SU-DHL-6 (cell line): Measurements from ENCODE around the gene SPG21.

Experiments
- H2AFZ ChIP-seq: fragments of 200-600 bp; sonication (generic); 2 replicates; pipeline ENCODE4 v1.6.1; 2014; ENCODE audit warnings: low read depth, mild to moderate bottlenecking, moderate library complexity, mixed read lengths, antibody characterized with exemption, low read length; ENCODE audit not compliant: severe bottlenecking
- H3F3A ChIP-seq: fragments of 200-600 bp; shearing (Covaris generic); 2 replicates; pipeline ENCODE4 v1.6.0; 2016; ENCODE audit warnings: antibody characterized with exemption, mild to moderate bottlenecking; ENCODE audit not compliant: insufficient read depth
- H3K27ac ChIP-seq: fragments of 200-600 bp; sonication (generic); 2 replicates; pipeline ENCODE4 v1.5.1; 2016; ENCODE audit warnings: low read depth, mild to moderate bottlenecking, low read length, moderate library complexity, mixed read lengths
- H3K27me3 ChIP-seq: fragments of 200-600 bp; sonication (generic), shearing (Covaris generic); 2 replicates; pipeline ENCODE4 v1.6.0; 2014; ENCODE audit warnings: mild to moderate bottlenecking, low read length
- H3K36me3 ChIP-seq: fragments of 200-600 bp; sonication (generic); 2 replicates; pipeline ENCODE4 v1.6.1; 2014; ENCODE audit warnings: mild to moderate bottlenecking, low read length, mixed read lengths
- H3K4me2 ChIP-seq: fragments of 300-600, 200-600 bp; shearing (Covaris generic), sonication (generic); 2 replicates; pipeline ENCODE4 v1.6.0; 2014; ENCODE audit warnings: low read length, low read depth, mild to moderate bottlenecking; ENCODE audit not compliant: poor library complexity, severe bottlenecking
- H3K4me3 ChIP-seq: fragments of 200-600 bp; sonication (generic); 2 replicates; pipeline ENCODE4 v1.5.1; 2014; ENCODE audit warnings: antibody characterized with exemption, low read length, mild to moderate bottlenecking, mixed read lengths; ENCODE audit not compliant: insufficient read depth, poor library complexity, severe bottlenecking
- H3K79me2 ChIP-seq: fragments of 200-600 bp; sonication (generic); 2 replicates; pipeline ENCODE4 v1.6.1; 2014; ENCODE audit warnings: mild to moderate bottlenecking, low read length, moderate library complexity; ENCODE audit not compliant: insufficient read depth
- H3K9ac ChIP-seq: fragments of 200-600 bp; sonication (generic); 2 replicates; pipeline ENCODE4 v1.7.0; 2014; ENCODE audit warnings: mild to moderate bottlenecking, low read length
- H3K9me2 ChIP-seq: fragments of 200-600 bp; sonication (generic); replicated peaks from 2 replicates; pipeline ENCODE4 v1.6.1; 2014; ENCODE audit warnings: low read length; ENCODE audit not compliant: insufficient read depth
- H3K9me3 ChIP-seq: fragments of 200-600 bp; sonication (generic); 2 replicates; pipeline ENCODE4 v1.6.1; 2014; ENCODE audit warnings: low read length, mixed read lengths; ENCODE audit not compliant: insufficient read depth
- H4K20me1 ChIP-seq: fragments of 200-600 bp; sonication (generic); 2 replicates; pipeline ENCODE4 v1.6.1; 2014; ENCODE audit warnings: low read depth, mild to moderate bottlenecking, antibody characterized with exemption, low read length, moderate library complexity, mixed read lengths
- CTCF ChIP-seq: fragments of 200-600 bp; sonication (generic); IDR thresholded peaks from one replicate; pipeline ENCODE4 v1.5.1; 2017; ENCODE audit warnings: antibody characterized with exemption, mild to moderate bottlenecking, low read length, moderate library complexity; ENCODE audit not compliant: insufficient read depth, poor library complexity, severe bottlenecking
- EZH2phosphoT487 ChIP-seq: fragments of 200-600 bp; sonication (generic), shearing (Covaris generic); conservative IDR thresholded peaks from 2 replicates; pipeline ENCODE4 v1.6.1; 2018; ENCODE audit warnings: mild to moderate bottlenecking, antibody characterized with exemption, low read length, moderate library complexity, mixed read lengths

SPG21 gene

GRCh38 chr15:64931381-64931780, 58.3 kb downstream of the SPG21 start:
- H3F3A ChIP-seq = no peaks in the 10 kb centered on the region
- no peak overlapping the region for H2AFZ ChIP-seq
- H3K9me3 ChIP-seq = no peaks in the 10 kb centered on the region
- H3K36me3 ChIP-seq = no peaks in the 10 kb centered on the region
- no peak overlapping the region for H3K27ac ChIP-seq
- no peaks in the 10 kb centered on the region for H3K9me2 ChIP-seq
- H3K27me3 ChIP-seq = no peaks in the 10 kb centered on the region
- no peak overlapping the region for H3K4me2 ChIP-seq
- no peak overlapping the region for H3K9ac ChIP-seq
- TF ChIP-seq CTCF (no peak), EZH2phosphoT487 (no peak)
- no peak overlapping the region for H3K4me3 ChIP-seq
- no peaks in the 10 kb centered on the region for H3K79me2 ChIP-seq
- H4K20me1 ChIP-seq = no peaks in the 10 kb centered on the region

GRCh38 chr15:64930778-64931371, 58.8 kb downstream of the SPG21 start:
- Histone ChIP-seq H3K36me3 (no peaks in the 10 kb centered on the region), H3K27ac (no peak overlapping the region), H3K9me2 (no peaks in the 10 kb centered on the region), H3K4me2 (no peak overlapping the region), H2AFZ (no peak overlapping the region), H3K9me3 (no peaks in the 10 kb centered on the region), H3K27me3 (no peaks in the 10 kb centered on the region), H4K20me1 (no peaks in the 10 kb centered on the region), H3K9ac (no peak overlapping the region), H3K4me3 (no peak overlapping the region), H3K79me2 (no peaks in the 10 kb centered on the region), H3F3A (no peaks in the 10 kb centered on the region)
- no peak for TF ChIP-seq EZH2phosphoT487
- TF ChIP-seq CTCF = no peak

GRCh38 chr15:64930019-64930652, 59.6 kb downstream of the SPG21 start:
- H3K9me3 ChIP-seq = no peaks in the 10 kb centered on the region
- H3K4me3 ChIP-seq = no peak overlapping the region
- no peaks in the 10 kb centered on the region for H3K27me3 ChIP-seq
- H3K4me2 ChIP-seq = no peak overlapping the region
- H3K9ac ChIP-seq = no peak overlapping the region
- TF ChIP-seq CTCF = no peak
- H4K20me1 ChIP-seq = no peaks in the 10 kb centered on the region
- H3K27ac ChIP-seq = no peak overlapping the region
- no peaks in the 10 kb centered on the region for H3K79me2 ChIP-seq
- H3K36me3 ChIP-seq = no peaks in the 10 kb centered on the region
- H2AFZ ChIP-seq = no peak overlapping the region
- H3F3A ChIP-seq = no peaks in the 10 kb centered on the region
- no peaks in the 10 kb centered on the region for H3K9me2 ChIP-seq
